H1 (cell line): ENCODE measurements around the gene FIGNL2. TPM values are rescaled to one million over a fixed set of nuclear protein-coding genes. Genes with fewer than 3 reads are reported as not detected.

Experiments
- CHD7 ChIP-seq: fragments of 300-600 bp; sonication (generic); IDR thresholded peaks from 2 replicates; pipeline ENCODE4 v1.7.1; 2012; ENCODE audit warnings: low read length, moderate library complexity, mild to moderate bottlenecking, inconsistent platforms; ENCODE audit not compliant: insufficient replicate concordance
- FOSL1 ChIP-seq: IDR thresholded peaks from 2 replicates; pipeline ENCODE4 v1.6.1; 2011; ENCODE audit warnings: mild to moderate bottlenecking, low read depth, low read length, moderate library complexity; ENCODE audit not compliant: insufficient read depth
- HDAC2 ChIP-seq, 2 experiments: fragments of 300-600 bp in 1 of 2; sonication (generic) in 1 of 2; IDR thresholded peaks; 2 replicates each; pipeline ENCODE4 v1.6.1; 2011 to 2012; ENCODE audit warnings: low read depth in 2 of 2, low read length in 2 of 2, mild to moderate bottlenecking in 2 of 2, moderate library complexity in 2 of 2, borderline replicate concordance in 1 of 2, inconsistent platforms in 1 of 2
- KDM1A ChIP-seq: fragments of 200-600, 300-600 bp; sonication (generic); IDR thresholded peaks from 2 replicates; pipeline ENCODE4 v1.7.1; 2016; ENCODE audit warnings: mild to moderate bottlenecking, low read length, borderline replicate concordance
- MAFK ChIP-seq: IDR thresholded peaks from 2 replicates; pipeline ENCODE4 v1.6.1; 2012; ENCODE audit warnings: low read depth, mild to moderate bottlenecking, improper control_type of control experiment, low read length
- PHF8 ChIP-seq: fragments of 200-600 bp; sonication (generic); conservative IDR thresholded peaks from 2 replicates; pipeline ENCODE4 v1.7.1; 2012; ENCODE audit warnings: low read depth, mild to moderate bottlenecking, inconsistent platforms, low read length, moderate library complexity
- RBBP5 ChIP-seq: IDR thresholded peaks from 2 replicates; pipeline ENCODE4 v1.7.1; 2012; ENCODE audit warnings: low read depth, mild to moderate bottlenecking, inconsistent platforms, low read length, moderate library complexity, borderline replicate concordance
- SP1 ChIP-seq: IDR thresholded peaks from 2 replicates; pipeline ENCODE4 v1.6.1; 2011; ENCODE audit warnings: low read depth, low read length
- SP4 ChIP-seq: IDR thresholded peaks from 2 replicates; pipeline ENCODE4 v1.6.1; 2012; ENCODE audit warnings: low read length, inconsistent platforms
- polyA plus RNA-seq, 7 experiments: library from polyadenylated mRNA; depleted of rRNA in 3 of 7; stranded (reverse) in 5 of 7; unstranded in 2 of 7; fragments of >200 nt in 5 of 7; fragments of 200-250 nt in 2 of 7; gene quantifications; 1 replicate in 5 of 7; 2 replicates in 1 of 7; 4 replicates in 1 of 7; pipeline versions ENCODE4 v1.2.1 to v1.2.3, GENCODE V29; 2011 to 2013; ENCODE audit warnings: missing spikeins in 2 of 7, mixed read lengths in 2 of 7
- total RNA-seq: library from RNA; stranded (reverse); fragmentation: NEBNext Ultra II Directional; extraction: Animal tissue kit (Norgen Biotek cat#: 25700); gene quantifications from 2 replicates; pipeline ENCODE4 v1.2.1, GENCODE V29; 2021

Gene FIGNL2
- total and polyA plus RNA-seq, 2 of the 8 experiments (the other 6 are each of a cell fraction or from before 2014, with no cell fraction given) = 6.5 to 7.1 TPM

DNA sequence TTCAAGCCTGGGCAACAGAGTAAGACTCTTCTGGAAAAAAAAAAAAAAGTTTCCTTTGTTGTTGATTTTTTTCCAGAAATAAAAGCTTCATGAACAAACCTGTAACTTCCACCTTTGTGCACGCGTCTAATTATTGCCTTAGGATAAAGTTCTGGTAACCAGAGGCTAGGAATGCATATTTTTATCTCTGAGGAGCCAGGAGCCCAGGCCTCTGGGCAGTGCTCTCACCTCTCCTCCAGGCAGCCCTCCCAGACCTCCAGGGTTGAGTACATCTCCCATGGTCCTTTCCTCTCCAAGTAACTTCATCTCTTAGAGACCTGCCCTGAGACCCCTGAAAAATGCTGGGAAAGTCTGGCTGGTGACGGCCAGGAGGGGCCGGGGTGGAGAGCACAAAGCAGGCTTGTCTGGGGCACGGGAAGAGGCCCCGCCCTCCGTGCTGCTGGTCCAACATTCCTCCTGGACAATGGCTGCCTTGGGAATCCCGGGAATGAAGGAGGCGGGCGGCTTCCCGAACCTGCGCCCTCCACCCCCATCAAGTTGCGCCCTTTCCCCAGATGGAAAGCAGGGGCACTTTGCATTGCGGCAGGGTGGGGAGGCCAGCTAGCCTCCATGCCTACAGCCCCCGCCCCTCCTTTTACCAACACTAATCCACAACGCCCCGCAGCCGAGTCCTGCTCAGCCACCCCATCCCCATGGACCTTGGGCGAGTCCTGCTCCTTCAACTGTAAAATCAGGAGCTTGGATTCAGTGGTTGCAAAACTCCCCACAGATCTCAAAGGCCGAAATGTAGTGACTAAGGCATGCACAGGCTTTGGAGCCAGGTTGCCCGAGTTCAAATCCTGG is 7.3 kb upstream of the FIGNL2 start (continued):
- TF ChIP-seq CHD7 (no peak), PHF8 (no peak; the same call in 1 of the 2 replicates), FOSL1 (no peak), HDAC2 (IDR thresholded peaks at IDR 0.05; ENCODE audit: borderline replicate concordance in 1 of 2, low read depth in 2 of 2, low read length in 2 of 2) (no peak), KDM1A (peak; percentile 9; the same call in 1 of the 2 replicates), SP4 (0 out of 2 replicates have a peak, but pooled peaks have one; percentile 43), SP1 (0 out of 2 replicates have a peak, but pooled peaks have one; percentile 56), MAFK (no peak), RBBP5 (peak; percentile 90)
